HEK293 (cell line): ENCODE measurements around the gene TACR2.

ENCODE experiments used
- CTCF ChIA-PET: fragments of 350-600 bp; formaldehyde crosslinking; extraction: SDS; loops from one replicate; lab custom pipeline; 2021; ENCODE audit warnings: antibody characterized with exemption; lab: Yijun Ruan, JAX
- POLR2A ChIA-PET: fragments of 300-600 bp; formaldehyde crosslinking; extraction: SDS; loops from one replicate; lab custom pipeline; 2020; ENCODE audit warnings: antibody characterized with exemption, inconsistent platforms; lab: Yijun Ruan, JAX
- H3K27ac ChIP-seq: fragments of 200-500 bp; sonication (Bioruptor generic); 2 replicates; pipeline ENCODE4 v1.5.1; 2014; ENCODE audit warnings: low read depth, low read length, control low read depth, inconsistent platforms; ENCODE audit errors: extremely low read depth
- H3K36me3 ChIP-seq, 2 experiments: fragments of 200-500 bp in 1 of 2; sonication (Bioruptor generic) in 1 of 2; 1 replicate in 1 of 2; 2 replicates in 1 of 2; pipeline ENCODE4 v1.5.1; 2014 to 2017; ENCODE audit warnings: inconsistent platforms in 2 of 2, low read length in 2 of 2; ENCODE audit not compliant: control insufficient read depth in 2 of 2, insufficient read depth in 1 of 2
- H3K4me1 ChIP-seq: fragments of 200-500 bp; sonication (Bioruptor generic); 2 replicates; pipeline ENCODE4 v1.5.1; 2014; ENCODE audit warnings: mild to moderate bottlenecking, low read length, inconsistent platforms; ENCODE audit not compliant: control insufficient read depth, insufficient read depth
- H3K4me3 ChIP-seq: 2 replicates; pipeline ENCODE4 v1.5.1; 2011; ENCODE audit warnings: low read depth, mild to moderate bottlenecking, control low read depth, low read length, moderate library complexity
- H3K9me3 ChIP-seq: fragments of 200-500 bp; sonication (Bioruptor generic); 2 replicates; pipeline ENCODE4 v1.5.1; 2014; ENCODE audit warnings: low read depth, low read length, inconsistent platforms; ENCODE audit not compliant: control insufficient read depth, insufficient read depth
- FEZF1 ChIP-seq: fragments of 450-650 bp; formaldehyde crosslinking; IDR thresholded peaks from 2 replicates; pipeline ENCODE4 v1.5.1; 2016; ENCODE audit warnings: missing biosample characterization, missing genetic modification characterization
- GLIS1 ChIP-seq: fragments of 450-650 bp; formaldehyde crosslinking; IDR thresholded peaks from 2 replicates; pipeline ENCODE4 v1.5.1; 2016; ENCODE audit warnings: missing biosample characterization, missing genetic modification characterization
- HOXC10 ChIP-seq: sonication (generic); formaldehyde crosslinking; IDR thresholded peaks from 2 replicates; pipeline ENCODE4 v1.8.1; 2023; ENCODE audit warnings: mild to moderate bottlenecking, missing genetic modification reagents
- HOXD13 ChIP-seq: sonication (generic); formaldehyde crosslinking; IDR thresholded peaks from 2 replicates; pipeline ENCODE4 v1.8.0; 2022; ENCODE audit warnings: missing genetic modification reagents, borderline replicate concordance
- KLF1 ChIP-seq: fragments of 450-650 bp; formaldehyde crosslinking; IDR thresholded peaks from 2 replicates; pipeline ENCODE4 v1.5.1; 2016; ENCODE audit warnings: missing biosample characterization, missing genetic modification characterization
- PRDM10 ChIP-seq: fragments of 450-650 bp; formaldehyde crosslinking; IDR thresholded peaks from 2 replicates; pipeline ENCODE4 v1.5.1; 2016; ENCODE audit warnings: missing biosample characterization, missing genetic modification characterization
- SCRT1 ChIP-seq: fragments of 450-650 bp; formaldehyde crosslinking; IDR thresholded peaks from 2 replicates; pipeline ENCODE4 v1.5.1; 2016; ENCODE audit warnings: missing biosample characterization, missing genetic modification characterization, borderline replicate concordance
- SP2 ChIP-seq: fragments of 450-650 bp; formaldehyde crosslinking; IDR thresholded peaks from 2 replicates; pipeline ENCODE4 v1.5.1; 2016; ENCODE audit warnings: missing biosample characterization, missing genetic modification characterization
- WT1 ChIP-seq: fragments of 450-650 bp; formaldehyde crosslinking; IDR thresholded peaks from 2 replicates; pipeline ENCODE4 v1.5.1; 2016; ENCODE audit warnings: missing biosample characterization, missing genetic modification characterization
- YY2 ChIP-seq: fragments of 450-650 bp; formaldehyde crosslinking; IDR thresholded peaks from 2 replicates; pipeline ENCODE4 v1.5.1; 2016; ENCODE audit warnings: missing biosample characterization, missing genetic modification characterization
- ZNF112 ChIP-seq: fragments of 450-650 bp; formaldehyde crosslinking; IDR thresholded peaks from 2 replicates; pipeline ENCODE4 v1.5.0; 2017; ENCODE audit warnings: missing biosample characterization, missing genetic modification characterization
- ZNF146 ChIP-seq: fragments of 450-650 bp; formaldehyde crosslinking; IDR thresholded peaks from 2 replicates; pipeline ENCODE4 v1.5.1; 2016; ENCODE audit warnings: missing biosample characterization, missing genetic modification characterization
- ZNF184 ChIP-seq: fragments of 450-650 bp; IDR thresholded peaks from 2 replicates; pipeline ENCODE4 v1.5.1; 2018; ENCODE audit warnings: missing biosample characterization, mild to moderate bottlenecking, missing genetic modification characterization
- ZNF202 ChIP-seq: fragments of 450-650 bp; formaldehyde crosslinking; IDR thresholded peaks from 2 replicates; pipeline ENCODE4 v1.5.1; 2016; ENCODE audit warnings: missing biosample characterization, missing genetic modification characterization, borderline replicate concordance
- ZNF214 ChIP-seq: fragments of 450-650 bp; formaldehyde crosslinking; IDR thresholded peaks from 2 replicates; pipeline ENCODE4 v1.5.1; 2017; ENCODE audit warnings: missing biosample characterization, mild to moderate bottlenecking, missing genetic modification characterization, borderline replicate concordance
- ZNF23 ChIP-seq: fragments of 450-650 bp; formaldehyde crosslinking; IDR thresholded peaks from 2 replicates; pipeline ENCODE4 v1.5.1; 2016; ENCODE audit warnings: missing biosample characterization, missing genetic modification characterization, borderline replicate concordance
- ZNF324 ChIP-seq: fragments of 450-650 bp; formaldehyde crosslinking; IDR thresholded peaks from 2 replicates; pipeline ENCODE4 v1.5.1; 2016; ENCODE audit warnings: missing biosample characterization, missing genetic modification characterization
- ZNF366 ChIP-seq: fragments of 450-650 bp; formaldehyde crosslinking; conservative IDR thresholded peaks from 2 replicates; pipeline ENCODE4 v1.5.1; 2016; ENCODE audit warnings: missing biosample characterization, missing genetic modification characterization
- ZNF548 ChIP-seq: fragments of 450-650 bp; formaldehyde crosslinking; IDR thresholded peaks from 2 replicates; pipeline ENCODE4 v1.5.1; 2016; ENCODE audit warnings: missing biosample characterization, missing genetic modification characterization
- ZNF555 ChIP-seq: fragments of 450-650 bp; formaldehyde crosslinking; conservative IDR thresholded peaks from 2 replicates; pipeline ENCODE4 v1.5.1; 2017; ENCODE audit warnings: missing biosample characterization, mild to moderate bottlenecking, missing genetic modification characterization, inconsistent platforms
- ZNF560 ChIP-seq: fragments of 450-650 bp; formaldehyde crosslinking; IDR thresholded peaks from 2 replicates; pipeline ENCODE4 v1.5.1; 2017; ENCODE audit warnings: missing biosample characterization, missing genetic modification characterization, borderline replicate concordance
- ZNF791 ChIP-seq: fragments of 450-650 bp; formaldehyde crosslinking; IDR thresholded peaks from 2 replicates; pipeline ENCODE4 v1.5.1; 2016; ENCODE audit warnings: missing biosample characterization, missing genetic modification characterization
- ZSCAN16 ChIP-seq: fragments of 450-650 bp; formaldehyde crosslinking; IDR thresholded peaks from 2 replicates; pipeline ENCODE4 v1.5.1; 2016; ENCODE audit warnings: missing biosample characterization, missing genetic modification characterization
- TF ChIP-seq, protein P1 (sequence below): fragments of 450-650 bp; formaldehyde crosslinking; IDR thresholded peaks from 2 replicates; pipeline ENCODE4 v1.5.1; 2016; ENCODE audit warnings: missing biosample characterization, missing genetic modification characterization

TACR2 gene

GRCh38 chr10:69389827-69390490 is 26.8 kb downstream of the TACR2 start:
- CTCF ChIA-PET: interaction anchor here (0.7 to 7.8 kb wide), 6 partner anchors 14 to 239 kb away, joined by 3 to 147 read pairs (median 4); no protein-coding TSS in a partner anchor
- Histone ChIP-seq H3K27ac (no peak overlapping the region), H3K4me1 (no peaks in the 10 kb centered on the region), H3K36me3 (peaks cover 12 to 73% of the 10 kb centered on the region in 2 experiments), H3K4me3 (no peak overlapping the region), H3K9me3 (no peaks in the 10 kb centered on the region)
- POLR2A ChIA-PET: interaction anchor here (0.9 to 1.0 kb wide), 2 partner anchors 24 to 152 kb away, joined by 3 to 4 read pairs; no protein-coding TSS in a partner anchor
- TF ChIP-seq ZSCAN16 (tag by site-specific recombination) (no peak), ZNF548 (tag by site-specific recombination) (no peak), ZNF324 (tag by site-specific recombination) (no peak), ZNF146 (no peak), WT1 (tag by site-specific recombination) (no peak), GLIS1 (tag by site-specific recombination) (peak; percentile 56), KLF1 (tag by site-specific recombination) (0 out of 2 replicates have a peak, but pooled peaks have one; percentile 27), ZNF23 (tag by site-specific recombination) (no peak), PRDM10 (no peak), HOXC10 (CRISPR knock-in tag) (no peak)

GRCh38 chr10:69388488-69388887 is 28.2 kb downstream of the TACR2 start:
- CTCF ChIA-PET: interaction anchor here (0.6 to 7.8 kb wide), 3 partner anchors 151 to 381 kb away, joined by 4 to 147 read pairs (median 4); no protein-coding TSS in a partner anchor

GRCh38 chr10:69387500-69387899 is 29.2 kb downstream of the TACR2 start:
- Histone ChIP-seq H3K27ac (no peak overlapping the region), H3K9me3 (no peaks in the 10 kb centered on the region), H3K4me3 (no peak overlapping the region), H3K36me3 (peaks cover 12 to 83% of the 10 kb centered on the region in 2 experiments), H3K4me1 (no peaks in the 10 kb centered on the region)
- ChIA-PET POLR2A (no interaction called here), CTCF (interaction anchor here (7.8 kb wide), 1 partner anchor 150 kb away, joined by 147 read pairs; no protein-coding TSS in a partner anchor)
- no peak for TF ChIP-seq SP2 (tag by site-specific recombination)
- TF ChIP-seq ZNF560 (tag by site-specific recombination): no peak
- no peak for TF ChIP-seq ZNF366
- TF ChIP-seq ZNF555 (tag by site-specific recombination): no peak
- no peak for TF ChIP-seq ZNF791 (tag by site-specific recombination)
- TF ChIP-seq YY2 (tag by site-specific recombination): no peak
- no peak for TF ChIP-seq ZNF112 (tag by site-specific recombination)
- no peak for TF ChIP-seq FEZF1 (tag by site-specific recombination)
- TF ChIP-seq, protein P1, sequence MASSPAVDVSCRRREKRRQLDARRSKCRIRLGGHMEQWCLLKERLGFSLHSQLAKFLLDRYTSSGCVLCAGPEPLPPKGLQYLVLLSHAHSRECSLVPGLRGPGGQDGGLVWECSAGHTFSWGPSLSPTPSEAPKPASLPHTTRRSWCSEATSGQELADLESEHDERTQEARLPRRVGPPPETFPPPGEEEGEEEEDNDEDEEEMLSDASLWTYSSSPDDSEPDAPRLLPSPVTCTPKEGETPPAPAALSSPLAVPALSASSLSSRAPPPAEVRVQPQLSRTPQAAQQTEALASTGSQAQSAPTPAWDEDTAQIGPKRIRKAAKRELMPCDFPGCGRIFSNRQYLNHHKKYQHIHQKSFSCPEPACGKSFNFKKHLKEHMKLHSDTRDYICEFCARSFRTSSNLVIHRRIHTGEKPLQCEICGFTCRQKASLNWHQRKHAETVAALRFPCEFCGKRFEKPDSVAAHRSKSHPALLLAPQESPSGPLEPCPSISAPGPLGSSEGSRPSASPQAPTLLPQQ (tag by site-specific recombination): no peak
- no peak for TF ChIP-seq SCRT1 (tag by site-specific recombination)
- TF ChIP-seq GLIS1 (tag by site-specific recombination): no peak
- TF ChIP-seq HOXD13 (CRISPR knock-in tag): no peak
- no peak for TF ChIP-seq ZNF202
- no peak for TF ChIP-seq ZNF184

More at GRCh38 chr10:69388488-69388887, 28.2 kb downstream of the TACR2 start:
- TF ChIP-seq ZNF146 (peak; percentile 96), ZNF214 (tag by site-specific recombination) (no peak)
- TF ChIP-seq, all 188 proteins: peak for 1
- POLR2A ChIA-PET: no interaction called here
- Histone ChIP-seq H3K4me3 (no peak overlapping the region), H3K27ac (no peak overlapping the region), H3K9me3 (no peaks in the 10 kb centered on the region), H3K4me1 (no peaks in the 10 kb centered on the region), H3K36me3 (peaks cover 12 to 74% of the 10 kb centered on the region in 2 experiments)
